GM12891 (cell line): ENCODE measurements around the gene ALS2.

ENCODE experiments used
- POLR2A ChIP-seq: IDR thresholded peaks from 2 replicates; pipeline ENCODE4 v1.6.1; 2011; ENCODE audit warnings: low read depth, low read length, control low read depth
- POLR2AphosphoS5 ChIP-seq: IDR thresholded peaks from 2 replicates; pipeline ENCODE4 v1.6.1; 2011; ENCODE audit warnings: low read depth, low read length, control low read depth
- POU2F2 ChIP-seq: IDR thresholded peaks from 2 replicates; pipeline ENCODE4 v1.6.1; 2011; ENCODE audit warnings: low read depth, mild to moderate bottlenecking, control low read depth, low read length, moderate library complexity
- SPI1 ChIP-seq: IDR thresholded peaks from 2 replicates; pipeline ENCODE4 v1.6.1; 2011; ENCODE audit warnings: low read depth, low read length, control low read depth

- TF ChIP-seq SPI1 (no peak), POLR2A (no peak), POLR2AphosphoS5 (no peak), POU2F2 (no peak)
Observed at GRCh38 chr2:201698588-201699226, 82.0 kb downstream of the ALS2 start, which contains the start of gene MPP4.
